HCT116 (cell line): ENCODE measurements around the gene TNRC6B. TPM values are rescaled to one million over a fixed set of nuclear protein-coding genes. Genes with fewer than 3 reads are reported as not detected.

Source experiments
- ATAC-seq: fragments of 200-7000 bp; cut with Tn5 transposase; 2 replicates; pipeline ENCODE4 v1.9.1; 2020; ENCODE audit warnings: mild to moderate bottlenecking, moderate library complexity
- BruUV-seq: library from RNA; stranded (reverse); fragments of 400-500 nt; replicated peaks from 2 replicates; lab custom pipeline; 2021; lab: Mats Ljungman, UMichigan
- CTCF ChIA-PET: fragments of 300-600 bp; sonication (Branson Sonifier 250); formaldehyde crosslinking; loops from one replicate; lab custom pipeline; 2021; ENCODE audit warnings: antibody characterized with exemption; lab: Charles Lee
- POLR2A ChIA-PET: fragments of 300-600, 350-600 bp; sonication (Branson Sonifier 250); formaldehyde crosslinking; loops from one replicate; lab custom pipeline; 2021; ENCODE audit warnings: antibody characterized with exemption; lab: Charles Lee
- RAD21 ChIA-PET, 2 experiments: fragments of 300-600 bp; sonication (Branson Sonifier 250); formaldehyde crosslinking; loops; one replicate each; lab custom pipeline; 2023; ENCODE audit warnings: low total read pairs in 2 of 2; ENCODE audit not compliant: uncharacterized antibody in 2 of 2, unreplicated experiment in 2 of 2, low non-redundant PET in 1 of 2; lab: Charles Lee
- DNase-seq: peaks from one replicate; pipeline ENCODE4 v3.0.0-alpha.2; 2010; ENCODE audit warnings: low read depth, low spot score
- H2AFZ ChIP-seq: fragments of 200-600 bp; shearing (Covaris generic), sonication (generic); 2 replicates; pipeline ENCODE4 v1.6.1; 2017; ENCODE audit warnings: low read depth, mixed run types, mixed read lengths, antibody characterized with exemption, low read length; ENCODE audit not compliant: poor library complexity, severe bottlenecking
- H3K27ac ChIP-seq: 2 replicates; pipeline ENCODE4 v1.5.1; 2012; ENCODE audit warnings: low read depth, low read length
- H3K27me3 ChIP-seq: fragments of 200-600 bp; sonication (generic); 2 replicates; pipeline ENCODE4 v1.6.1; 2016; ENCODE audit warnings: mixed run types, low read length, mixed read lengths; ENCODE audit not compliant: insufficient read depth
- H3K36me3 ChIP-seq, 2 experiments: fragments of 200-500 bp in 1 of 2; fragments of 200-600 bp in 1 of 2; sonication (Bioruptor generic) in 1 of 2; sonication (generic) in 1 of 2; 2 replicates each; pipeline versions ENCODE4 v1.5.1 to v1.6.1; 2014 to 2016; ENCODE audit warnings: low read length in 2 of 2, inconsistent platforms in 1 of 2, mixed read lengths in 1 of 2, mixed run types in 1 of 2; ENCODE audit not compliant: insufficient read depth in 2 of 2, control insufficient read depth in 1 of 2
- H3K4me1 ChIP-seq, 2 experiments: fragments of 200-600 bp in 1 of 2; sonication (generic) in 1 of 2; 2 replicates each; pipeline versions ENCODE4 v1.5.1 to v1.6.1; 2012 to 2017; ENCODE audit warnings: low read length in 2 of 2, inconsistent platforms in 1 of 2, mild to moderate bottlenecking in 1 of 2, mixed read lengths in 1 of 2, mixed run types in 1 of 2, moderate library complexity in 1 of 2; ENCODE audit not compliant: insufficient read depth in 2 of 2, control insufficient read depth in 1 of 2
- H3K4me2 ChIP-seq: fragments of 200-600 bp; sonication (generic); 2 replicates; pipeline ENCODE4 v1.6.1; 2017; ENCODE audit warnings: mixed run types, low read length, mixed read lengths
- H3K4me3 ChIP-seq, 2 experiments: fragments of 200-600 bp in 1 of 2; sonication (generic) in 1 of 2; replicated peaks in 1 of 2; 2 replicates each; pipeline ENCODE4 v1.5.1; 2011 to 2016; ENCODE audit warnings: low read length in 2 of 2, control low read depth in 1 of 2, low read depth in 1 of 2, mild to moderate bottlenecking in 1 of 2, mixed read lengths in 1 of 2, mixed run types in 1 of 2
- H3K79me2 ChIP-seq: fragments of 200-600 bp; sonication (generic); 2 replicates; pipeline ENCODE4 v1.6.1; 2017; ENCODE audit warnings: mild to moderate bottlenecking, mixed run types, low read length, moderate library complexity, mixed read lengths; ENCODE audit not compliant: insufficient read depth
- H3K9ac ChIP-seq: fragments of 200-600 bp; sonication (generic); 2 replicates; pipeline ENCODE4 v1.6.1; 2016; ENCODE audit warnings: low read length, mixed read lengths
- H3K9me2 ChIP-seq: fragments of 200-600 bp; sonication (generic), shearing (Covaris generic); 2 replicates; pipeline ENCODE4 v1.6.1; 2017; ENCODE audit warnings: mixed run types, mild to moderate bottlenecking, moderate library complexity; ENCODE audit not compliant: insufficient read depth
- H3K9me3 ChIP-seq, 2 experiments: fragments of 200-500 bp in 1 of 2; fragments of 200-600 bp in 1 of 2; sonication (Bioruptor generic) in 1 of 2; sonication (generic) in 1 of 2; 2 replicates each; pipeline ENCODE4 v1.6.1; 2014 to 2017; ENCODE audit warnings: low read length in 2 of 2, mixed read lengths in 2 of 2, inconsistent platforms in 1 of 2, low read depth in 1 of 2, mild to moderate bottlenecking in 1 of 2, mixed run types in 1 of 2, moderate library complexity in 1 of 2; ENCODE audit not compliant: control insufficient read depth in 1 of 2, insufficient read depth in 1 of 2
- H4K20me1 ChIP-seq: fragments of 200-600 bp; sonication (generic), shearing (Covaris generic); 2 replicates; pipeline ENCODE4 v1.6.1; 2017; ENCODE audit warnings: mixed run types, mild to moderate bottlenecking, moderate library complexity; ENCODE audit not compliant: insufficient read depth
- ATF3 ChIP-seq: IDR thresholded peaks from 2 replicates; pipeline ENCODE4 v1.6.1; 2012
- CEBPB ChIP-seq: IDR thresholded peaks from 2 replicates; pipeline ENCODE4 v1.6.1; 2012; ENCODE audit warnings: low read depth
- CTCF ChIP-seq, 3 experiments: fragments of 200-600 bp in 1 of 3; sonication (generic) in 1 of 3; IDR thresholded peaks in 2 of 3; conservative IDR thresholded peaks in 1 of 3; 2 replicates each; pipeline ENCODE4 v1.5.1; 2012 to 2017; ENCODE audit warnings: low read depth in 2 of 3, low read length in 2 of 3, antibody characterized with exemption in 1 of 3, borderline replicate concordance in 1 of 3, control low read depth in 1 of 3, mild to moderate bottlenecking in 1 of 3, mixed read lengths in 1 of 3, mixed run types in 1 of 3, moderate library complexity in 1 of 3; ENCODE audit not compliant: insufficient read depth in 1 of 3
- EZH2 ChIP-seq: fragments of 200-600 bp; sonication (generic); IDR thresholded peaks from 2 replicates; pipeline ENCODE4 v1.6.1; 2017; ENCODE audit warnings: antibody characterized with exemption, mixed run types
- EZH2phosphoT487 ChIP-seq: fragments of 200-600 bp; IDR thresholded peaks from 2 replicates; pipeline ENCODE4 v1.6.1; 2018; ENCODE audit warnings: antibody characterized with exemption, borderline replicate concordance
- JUND ChIP-seq: IDR thresholded peaks from 2 replicates; pipeline ENCODE4 v1.6.1; 2012
- POLR2AphosphoS5 ChIP-seq: IDR thresholded peaks from 2 replicates; pipeline ENCODE4 v1.6.1; 2011; ENCODE audit warnings: mild to moderate bottlenecking, low read depth, low read length, moderate library complexity
- RAD21 ChIP-seq: IDR thresholded peaks from 2 replicates; pipeline ENCODE4 v1.6.1; 2012; ENCODE audit warnings: low read depth, mild to moderate bottlenecking
- SIN3A ChIP-seq: IDR thresholded peaks from 2 replicates; pipeline ENCODE4 v1.6.1; 2012; ENCODE audit warnings: low read depth
- SP1 ChIP-seq: IDR thresholded peaks from 2 replicates; pipeline ENCODE4 v1.6.1; 2012; ENCODE audit warnings: low read depth
- SRF ChIP-seq: IDR thresholded peaks from 2 replicates; pipeline ENCODE4 v1.6.1; 2012; ENCODE audit warnings: low read depth
- TCF7L2 ChIP-seq: IDR thresholded peaks from 2 replicates; pipeline ENCODE4 v1.7.0; 2011; ENCODE audit warnings: borderline replicate concordance, inconsistent platforms; ENCODE audit not compliant: insufficient read depth, insufficient read length; ENCODE audit errors: extremely low read depth
- YY1 ChIP-seq: IDR thresholded peaks from 2 replicates; pipeline ENCODE4 v1.6.1; 2011; ENCODE audit warnings: low read length, low read depth, moderate library complexity, mild to moderate bottlenecking; ENCODE audit not compliant: insufficient replicate concordance; ENCODE audit errors: extremely low read depth
- ZFX ChIP-seq: fragments of 450-650 bp; IDR thresholded peaks from 2 replicates; pipeline ENCODE4 v1.6.1; 2017
- ZNF274 ChIP-seq: fragments of 200-500 bp; sonication (Bioruptor generic); IDR thresholded peaks from 2 replicates; pipeline ENCODE4 v1.6.1; 2014; ENCODE audit warnings: mild to moderate bottlenecking, low read depth, low read length, inconsistent platforms
- intact Hi-C: fragments of 100-400 bp; cut with micrococcal nuclease; formaldehyde crosslinking; loops from 2 replicates; pipeline ENCODE4 v1.10.0; 2022
- total RNA-seq: library from RNA; stranded (reverse); gene quantifications from one replicate; pipeline ENCODE4 v1.2.1, GENCODE V29; 2021; ENCODE audit not compliant: unreplicated experiment

TNRC6B gene
- total RNA-seq, 1 experiment from 2014 or later: 29.8 TPM

- DNase-seq (no peak), ATAC-seq (no peak)
- POLR2A ChIA-PET: no interaction called here
- no peaks in the 10 kb centered on the region for H4K20me1 ChIP-seq
- H3K9me2 ChIP-seq: no peaks in the 10 kb centered on the region
- no peak overlapping the region for H3K4me3 ChIP-seq
- no peak overlapping the region for H3K4me2 ChIP-seq
- no peak for TF ChIP-seq EZH2phosphoT487
- no peak for TF ChIP-seq RAD21
- no peak for TF ChIP-seq ATF3
- no peak for TF ChIP-seq SIN3A
- TF ChIP-seq POLR2AphosphoS5: no peak
- no peak for TF ChIP-seq TCF7L2
- H3K9ac ChIP-seq: no peak overlapping the region
- H3K27ac ChIP-seq: no peak overlapping the region
- H3K9me3 ChIP-seq: no peaks in the 10 kb centered on the region
- no peaks in the 10 kb centered on the region for H3K36me3 ChIP-seq
- BruUV-seq: no TSS peak
- CTCF ChIA-PET: no interaction called here
- no peaks in the 10 kb centered on the region for H3K27me3 ChIP-seq
- peaks cover 26% of the 10 kb centered on the region for H3K79me2 ChIP-seq
- H2AFZ ChIP-seq: no peak overlapping the region
- peaks cover 40 to 46% of the 10 kb centered on the region in 2 experiments for H3K4me1 ChIP-seq
- intact Hi-C loops: no loop called here
- RAD21 ChIA-PET: no interaction called here
These were observed 59.5 kb downstream of the TNRC6B start for GRCh38 chr22:40237241-40237640.

GRCh38 chr22:40237788-40238424 lies 60.2 kb downstream of the TNRC6B start:
- intact Hi-C loops: no loop called here
- Histone ChIP-seq H3K4me1 (peaks cover 40 to 46% of the 10 kb centered on the region in 2 experiments), H3K27ac (peak overlapping the region; percentile 44), H4K20me1 (no peaks in the 10 kb centered on the region)
- CTCF ChIA-PET: no interaction called here
- RAD21 ChIA-PET: no interaction called here
- TF ChIP-seq SRF (no peak), CEBPB (no peak), ZNF274 (no peak), YY1 (no peak), CTCF (IDR thresholded peaks at IDR 0.05 in 2 of 3, conservative IDR thresholded peaks at IDR 0.05 in 1 of 3; ENCODE audit: borderline replicate concordance in 1 of 3, insufficient read depth in 1 of 3, low read depth in 2 of 3, low read length in 2 of 3) (no peak), ZFX (no peak), JUND (no peak), SP1 (no peak), EZH2 (no peak), TCF7L2 (no peak)
- TF ChIP-seq, all 23 proteins: peak for 0
- H3K4me3 ChIP-seq: peak overlapping the region in 1 of 2 experiments; percentile 36; a peak in 1 of 4 replicates
- H3K4me2 ChIP-seq: peak overlapping the region; percentile 67
- no peaks in the 10 kb centered on the region for H3K9me3 ChIP-seq
- DNase-seq (no peak), ATAC-seq (no peak)
- peaks cover 26% of the 10 kb centered on the region for H3K79me2 ChIP-seq
- no peaks in the 10 kb centered on the region for H3K27me3 ChIP-seq
- H3K36me3 ChIP-seq: no peaks in the 10 kb centered on the region
- H3K9ac ChIP-seq: no peak overlapping the region
- H2AFZ ChIP-seq: no peak overlapping the region
- no peaks in the 10 kb centered on the region for H3K9me2 ChIP-seq
- POLR2A ChIA-PET: no interaction called here
- no TSS peak for BruUV-seq
